Fibroblast of gingiva (primary cell): Measurements from ENCODE around the gene CAMTA2.

Experiments used
- DNase-seq: peaks from one replicate; pipeline ENCODE4 v3.0.0-alpha.2; 2011; ENCODE audit warnings: low read depth

Gene CAMTA2

GRCh38 chr17:4999430-5000093 lies 12.1 kb upstream of the CAMTA2 start:
- DNase-seq = no peak

GRCh38 chr17:4998732-4999429 lies 11.4 kb upstream of the CAMTA2 start:
- no peak for DNase-seq

GRCh38 chr17:4998027-4998731 lies 10.7 kb upstream of the CAMTA2 start:
- DNase-seq = no peak

GRCh38 chr17:4997302-4998026 lies 10.0 kb upstream of the CAMTA2 start, which contains the start of the genes INCA1 and KIF1C:
INCA1 (minus strand) TSS chr17:4997522; CDS start chr17:4994437, 3,085 bp downstream.
KIF1C (plus strand) TSS chr17:4997950; CDS start chr17:5000247, 2,297 bp downstream.
- DNase-seq = peak; percentile 88

GRCh38 chr17:4994081-4994595 lies 6.7 kb upstream of the CAMTA2 start:
- peak; percentile 17 for DNase-seq

- peak; percentile 31 for DNase-seq
Observed at GRCh38 chr17:4987767-4988567, 492 bp upstream of the CAMTA2 start.

- peak; percentile 17 for DNase-seq
Observed at GRCh38 chr17:4986403-4986802, 1.1 kb downstream of the CAMTA2 start.

GRCh38 chr17:4982305-4982704 lies 5.2 kb downstream of the CAMTA2 start:
- no peak for DNase-seq

GRCh38 chr17:4980644-4981216 lies 6.7 kb downstream of the CAMTA2 start:
- DNase-seq = peak; percentile 17

- no peak for DNase-seq
Observed at GRCh38 chr17:4978726-4979125, 8.7 kb downstream of the CAMTA2 start.

- no peak for DNase-seq
Observed at GRCh38 chr17:4974115-4974670, 13.3 kb downstream of the CAMTA2 start.

- DNase-seq = no peak
Observed at GRCh38 chr17:4973256-4974114, 14.0 kb downstream of the CAMTA2 start.

GRCh38 chr17:4972752-4973151 lies 14.7 kb downstream of the CAMTA2 start:
- no peak for DNase-seq

- no peak for DNase-seq
Observed at GRCh38 chr17:4972322-4972721, 15.2 kb downstream of the CAMTA2 start.

GRCh38 chr17:4971826-4972225 lies 15.6 kb downstream of the CAMTA2 start:
- DNase-seq = no peak

GRCh38 chr17:4970273-4970672 lies 17.2 kb downstream of the CAMTA2 start:
- DNase-seq = no peak

GRCh38 chr17:4969551-4970173 lies 17.8 kb downstream of the CAMTA2 start:
- DNase-seq = peak; percentile 40

- DNase-seq = peak; percentile 93
Observed at GRCh38 chr17:4969047-4969550, 18.4 kb downstream of the CAMTA2 start.
